Measurements from ENCODE around the gene CERS2. TPM values are rescaled to one million over a fixed set of nuclear protein-coding genes. Genes with fewer than 3 reads are reported as not detected.

CERS2 gene
- total and polyA plus RNA-seq, 2 experiments from 2014 or later, result 267 to 277 TPM

- 26% methylated on average over 2 of the region's 2 CpGs for WGBS (ENCODE audit: low lambda C conversion rate, missing lambda C conversion rate)
- Histone ChIP-seq H3K4me3 (no peak overlapping the region), H3K9me3 (ENCODE audit: low read depth) (no peaks in the 10 kb centered on the region), H3K36me3 (replicated peaks; ENCODE audit: insufficient read depth, low read depth) (no peaks in the 10 kb centered on the region), H3K27me3 (no peaks in the 10 kb centered on the region), H3K79me2 (peaks cover 35% of the 10 kb centered on the region), H4K20me1 (ENCODE audit: insufficient read depth, poor library complexity, severe bottlenecking) (no peaks in the 10 kb centered on the region), H3K4me2 (peak overlapping the region; percentile 87), H2AFZ (no peak overlapping the region), H3K9me2 (replicated peaks; ENCODE audit: insufficient read depth) (no peaks in the 10 kb centered on the region), H3K27ac (peak overlapping the region; percentile 35), H3K4me1 (ENCODE audit: insufficient read depth) (peaks cover 39% of the 10 kb centered on the region)
- TF ChIP-seq EZH2 (IDR thresholded peaks at IDR 0.05; ENCODE audit: borderline replicate concordance) (no peak), CTCF (IDR thresholded peaks at IDR 0.05; ENCODE audit: poor library complexity) (no peak), EZH2phosphoT487 (IDR thresholded peaks at IDR 0.05; ENCODE audit: low read depth, severe bottlenecking, unreplicated experiment) (no peak)
- no peak for DNase-seq (ENCODE audit: low spot score)
Measured at GRCh38 chr1:151002611-151003010, 28.0 kb upstream of the CERS2 start.

- TF ChIP-seq EZH2phosphoT487 (IDR thresholded peaks at IDR 0.05; ENCODE audit: low read depth, severe bottlenecking, unreplicated experiment) (no peak), EZH2 (IDR thresholded peaks at IDR 0.05; ENCODE audit: borderline replicate concordance) (no peak), CTCF (IDR thresholded peaks at IDR 0.05; ENCODE audit: poor library complexity) (no peak)
- no peaks in the 10 kb centered on the region for H3K36me3 ChIP-seq (replicated peaks; ENCODE audit: insufficient read depth, low read depth)
- no peaks in the 10 kb centered on the region for H3K9me3 ChIP-seq (ENCODE audit: low read depth)
- H3K27me3 ChIP-seq, result no peaks in the 10 kb centered on the region
- no peak overlapping the region for H3K4me2 ChIP-seq
- peaks cover 35% of the 10 kb centered on the region for H3K79me2 ChIP-seq
- no peak for DNase-seq (ENCODE audit: low spot score)
- H2AFZ ChIP-seq, result no peak overlapping the region
- no peak overlapping the region for H3K27ac ChIP-seq
- H3K9me2 ChIP-seq (replicated peaks; ENCODE audit: insufficient read depth), result no peaks in the 10 kb centered on the region
- H3K4me3 ChIP-seq, result no peak overlapping the region
- no peaks in the 10 kb centered on the region for H4K20me1 ChIP-seq (ENCODE audit: insufficient read depth, poor library complexity, severe bottlenecking)
- 91% methylated on average over 3 of the region's 3 CpGs for WGBS (ENCODE audit: low lambda C conversion rate, missing lambda C conversion rate)
- peaks cover 34% of the 10 kb centered on the region for H3K4me1 ChIP-seq (ENCODE audit: insufficient read depth)
Measured at GRCh38 chr1:151002051-151002450, 27.4 kb upstream of the CERS2 start.

DNA sequence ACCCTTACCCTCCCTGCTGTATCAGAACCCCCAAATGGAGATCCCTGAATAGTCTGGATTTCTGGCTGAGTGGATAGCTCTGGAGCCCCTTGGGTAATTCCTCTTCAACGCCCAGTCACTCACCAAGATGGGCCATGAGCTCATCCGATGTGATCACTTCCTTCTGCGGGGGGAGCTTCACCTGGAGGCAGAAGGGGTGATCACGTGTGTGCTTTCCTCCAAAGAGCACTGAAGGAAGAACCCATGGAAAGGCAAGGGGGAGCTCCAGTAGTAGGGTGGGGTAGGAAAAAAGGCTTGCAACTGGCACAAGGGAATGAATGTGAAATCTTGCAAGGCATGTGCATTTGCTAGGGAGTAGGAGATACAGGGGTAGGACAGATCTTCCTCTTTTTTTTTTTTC is 27.0 kb upstream of the CERS2 start:
- H3K79me2 ChIP-seq, result peaks cover 35% of the 10 kb centered on the region
- no peak overlapping the region for H3K27ac ChIP-seq
- no peak overlapping the region for H3K4me2 ChIP-seq
- 91% methylated on average over 4 of the region's 4 CpGs for WGBS (ENCODE audit: low lambda C conversion rate, missing lambda C conversion rate)
- no peaks in the 10 kb centered on the region for H3K36me3 ChIP-seq (replicated peaks; ENCODE audit: insufficient read depth, low read depth)
- H3K9me2 ChIP-seq (replicated peaks; ENCODE audit: insufficient read depth), result no peaks in the 10 kb centered on the region
- peaks cover 31% of the 10 kb centered on the region for H3K4me1 ChIP-seq (ENCODE audit: insufficient read depth)
- no peak for TF ChIP-seq EZH2 (IDR thresholded peaks at IDR 0.05; ENCODE audit: borderline replicate concordance)
- no peak for TF ChIP-seq CTCF (IDR thresholded peaks at IDR 0.05; ENCODE audit: poor library complexity)
- no peak for TF ChIP-seq EZH2phosphoT487 (IDR thresholded peaks at IDR 0.05; ENCODE audit: low read depth, severe bottlenecking, unreplicated experiment)
- no peaks in the 10 kb centered on the region for H3K9me3 ChIP-seq (ENCODE audit: low read depth)
- no peak overlapping the region for H3K4me3 ChIP-seq
- no peaks in the 10 kb centered on the region for H3K27me3 ChIP-seq
- H4K20me1 ChIP-seq (ENCODE audit: insufficient read depth, poor library complexity, severe bottlenecking), result no peaks in the 10 kb centered on the region
- no peak overlapping the region for H2AFZ ChIP-seq
- no peak for DNase-seq (ENCODE audit: low spot score)

GRCh38 chr1:151000408-151000807 is 25.8 kb upstream of the CERS2 start:
- TF ChIP-seq EZH2 (IDR thresholded peaks at IDR 0.05; ENCODE audit: borderline replicate concordance), result no peak
- no peak for TF ChIP-seq EZH2phosphoT487 (IDR thresholded peaks at IDR 0.05; ENCODE audit: low read depth, severe bottlenecking, unreplicated experiment)
- TF ChIP-seq CTCF (IDR thresholded peaks at IDR 0.05; ENCODE audit: poor library complexity), result no peak
- no peaks in the 10 kb centered on the region for H3K36me3 ChIP-seq (replicated peaks; ENCODE audit: insufficient read depth, low read depth)
- no peaks in the 10 kb centered on the region for H3K9me3 ChIP-seq (ENCODE audit: low read depth)
- H3K4me3 ChIP-seq, result no peak overlapping the region
- H3K79me2 ChIP-seq, result peaks cover 30% of the 10 kb centered on the region
- no peak overlapping the region for H2AFZ ChIP-seq
- DNase-seq (ENCODE audit: low spot score), result no peak
- H3K4me1 ChIP-seq (ENCODE audit: insufficient read depth), result peaks cover 29% of the 10 kb centered on the region
- no peak overlapping the region for H3K27ac ChIP-seq
- H3K9me2 ChIP-seq (replicated peaks; ENCODE audit: insufficient read depth), result no peaks in the 10 kb centered on the region
- no peaks in the 10 kb centered on the region for H3K27me3 ChIP-seq
- H3K4me2 ChIP-seq, result no peak overlapping the region
- H4K20me1 ChIP-seq (ENCODE audit: insufficient read depth, poor library complexity, severe bottlenecking), result no peaks in the 10 kb centered on the region
- WGBS (ENCODE audit: low lambda C conversion rate, missing lambda C conversion rate), result 95% methylated on average over 3 of the region's 3 CpGs

All from hepatocyte (in vitro differentiated cells).